B cell (primary cell): ENCODE results near the gene SRGAP1.

ENCODE experiments used
- CTCF ChIP-seq: fragments of 200-600 bp; IDR thresholded peaks from one replicate; pipeline ENCODE4 v1.8.0; 2022; ENCODE audit warnings: antibody characterized with exemption, mild to moderate bottlenecking
- EZH2 ChIP-seq: IDR thresholded peaks from 2 replicates; pipeline ENCODE4 v1.6.1; 2012; ENCODE audit warnings: borderline replicate concordance, low read depth, mild to moderate bottlenecking, moderate library complexity, low read length; ENCODE audit not compliant: insufficient read depth, poor library complexity, severe bottlenecking

GRCh38 chr12:63898764-63899337, 54.4 kb downstream of the SRGAP1 start:
- no peak for TF ChIP-seq CTCF
- no peak for TF ChIP-seq EZH2
